Vagina (tissue), 2 donors: Measurements from ENCODE around the gene GYPC.

Experiments
- POLR2A ChIP-seq, 2 donors: fragments of 450-650 bp; IDR thresholded peaks; one replicate each; pipeline ENCODE4 v1.6.1; 2017; ENCODE audit warnings: antibody characterized with exemption in 2 of 2, mild to moderate bottlenecking in 2 of 2, moderate library complexity in 2 of 2
- POLR2AphosphoS5 ChIP-seq, 2 donors: sonication (generic); formaldehyde crosslinking; IDR thresholded peaks; one replicate each; pipeline ENCODE4 v1.9.0; 2017; ENCODE audit warnings: antibody characterized with exemption in 2 of 2, mild to moderate bottlenecking in 2 of 2, low read depth in 1 of 2; ENCODE audit not compliant: insufficient read depth in 1 of 2
- TF ChIP-seq, protein P1 (sequence below), 3 experiments: fragments of 450-650 bp in 2 of 3; fragments of 200-600 bp in 1 of 3; sonication (generic) in 1 of 3; IDR thresholded peaks; one replicate each; pipeline ENCODE4 v1.5.1; 2017 to 2019; ENCODE audit warnings: antibody characterized with exemption in 3 of 3, mild to moderate bottlenecking in 2 of 3, moderate library complexity in 2 of 3

DNA sequence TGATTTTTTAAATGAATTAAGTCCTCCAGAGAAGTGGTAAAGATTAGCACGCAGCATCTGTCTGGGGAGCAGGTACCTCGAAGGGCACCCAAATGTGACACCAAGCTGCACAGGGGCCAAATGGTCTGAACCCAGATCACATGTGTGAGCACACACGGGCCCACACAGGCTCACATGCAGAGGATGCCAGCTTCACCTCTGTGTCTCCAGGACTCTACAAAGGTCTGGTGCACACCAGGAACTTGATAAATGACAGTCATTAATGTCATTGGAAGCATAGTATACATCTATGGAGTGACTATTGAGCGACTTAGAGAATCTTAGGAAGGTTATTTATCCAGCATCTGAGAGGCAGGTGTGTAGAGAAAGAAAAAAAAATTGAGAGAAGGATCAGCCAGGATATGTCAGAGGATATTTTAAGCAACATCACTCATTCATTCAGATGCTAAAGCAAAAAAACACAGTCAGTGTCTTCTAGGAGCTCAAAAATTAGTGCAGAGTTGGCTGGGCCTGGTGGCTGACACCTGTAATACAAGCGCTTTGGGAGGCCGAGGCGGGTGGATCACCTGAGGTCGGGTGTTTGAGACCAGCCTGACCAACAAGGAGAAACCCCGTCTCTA is 23.2 kb downstream of the GYPC start:
- TF ChIP-seq, protein P1, sequence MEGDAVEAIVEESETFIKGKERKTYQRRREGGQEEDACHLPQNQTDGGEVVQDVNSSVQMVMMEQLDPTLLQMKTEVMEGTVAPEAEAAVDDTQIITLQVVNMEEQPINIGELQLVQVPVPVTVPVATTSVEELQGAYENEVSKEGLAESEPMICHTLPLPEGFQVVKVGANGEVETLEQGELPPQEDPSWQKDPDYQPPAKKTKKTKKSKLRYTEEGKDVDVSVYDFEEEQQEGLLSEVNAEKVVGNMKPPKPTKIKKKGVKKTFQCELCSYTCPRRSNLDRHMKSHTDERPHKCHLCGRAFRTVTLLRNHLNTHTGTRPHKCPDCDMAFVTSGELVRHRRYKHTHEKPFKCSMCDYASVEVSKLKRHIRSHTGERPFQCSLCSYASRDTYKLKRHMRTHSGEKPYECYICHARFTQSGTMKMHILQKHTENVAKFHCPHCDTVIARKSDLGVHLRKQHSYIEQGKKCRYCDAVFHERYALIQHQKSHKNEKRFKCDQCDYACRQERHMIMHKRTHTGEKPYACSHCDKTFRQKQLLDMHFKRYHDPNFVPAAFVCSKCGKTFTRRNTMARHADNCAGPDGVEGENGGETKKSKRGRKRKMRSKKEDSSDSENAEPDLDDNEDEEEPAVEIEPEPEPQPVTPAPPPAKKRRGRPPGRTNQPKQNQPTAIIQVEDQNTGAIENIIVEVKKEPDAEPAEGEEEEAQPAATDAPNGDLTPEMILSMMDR (IDR thresholded peaks at IDR 0.05): no peak
- TF ChIP-seq POLR2A (IDR thresholded peaks at IDR 0.05) (no peak), POLR2AphosphoS5 (IDR thresholded peaks at IDR 0.05; ENCODE audit: insufficient read depth in 1 of 2, low read depth in 1 of 2) (no peak)
